A549 (cell line): ENCODE results near the gene IP6K1.

Experiments
- CTCF ChIP-seq: fragments of >200 bp; sonication (Bioruptor Twin); formaldehyde crosslinking; IDR thresholded peaks from 3 replicates; pipeline ENCODE4 v1.5.1; 2016
- RAD21 ChIP-seq, 2 experiments: fragments of >200 bp in 1 of 2; sonication (Bioruptor Twin) in 1 of 2; formaldehyde crosslinking in 1 of 2; IDR thresholded peaks in 1 of 2; conservative IDR thresholded peaks in 1 of 2; 2 replicates in 1 of 2; 3 replicates in 1 of 2; pipeline ENCODE4 v1.6.1; 2012 to 2018; ENCODE audit warnings: inconsistent platforms in 1 of 2

GRCh38 chr3:49700453-49701128 lies 85.8 kb downstream of the IP6K1 start:
- TF ChIP-seq CTCF (no peak), RAD21 (conservative IDR thresholded peaks at IDR 0.05 in 1 of 2, IDR thresholded peaks at IDR 0.05 in 1 of 2) (no peak)
